Mesenchymal stem cell (in vitro differentiated cells and primary cell): ENCODE results near the gene IFTAP. TPM values are rescaled to one million over a fixed set of nuclear protein-coding genes. Genes with fewer than 3 reads are reported as not detected.
"Not testable (repeated sequence)": the region's sequence is repeated elsewhere in the genome, so short reads cannot be mapped to it uniquely, and the experiment has no call there.

Experiments used
- DNase-seq: peaks from one replicate; pipeline ENCODE4 v3.0.0-alpha.2; 2013
- H2AFZ ChIP-seq: one replicate; pipeline ENCODE4 v1.6.1; 2013; ENCODE audit warnings: low read depth, mild to moderate bottlenecking, control low read depth, inconsistent platforms, low read length, moderate library complexity
- H2AK5ac ChIP-seq: 2 replicates; pipeline ENCODE4 v1.6.1; 2013; ENCODE audit warnings: low read length, moderate library complexity, mild to moderate bottlenecking, inconsistent platforms; ENCODE audit not compliant: severe bottlenecking
- H2BK120ac ChIP-seq: one replicate; pipeline ENCODE4 v1.6.1; 2013; ENCODE audit warnings: low read depth, mild to moderate bottlenecking, inconsistent platforms, low read length, moderate library complexity
- H2BK12ac ChIP-seq, 2 experiments: one replicate each; pipeline ENCODE4 v1.6.1; 2013; ENCODE audit warnings: inconsistent platforms in 2 of 2, low read length in 2 of 2, mild to moderate bottlenecking in 2 of 2, moderate library complexity in 2 of 2, control low read depth in 1 of 2
- H2BK15ac ChIP-seq: one replicate; pipeline ENCODE4 v1.6.1; 2013; ENCODE audit warnings: mild to moderate bottlenecking, low read depth, inconsistent platforms; ENCODE audit not compliant: poor library complexity, severe bottlenecking
- H2BK5ac ChIP-seq: 2 replicates; pipeline ENCODE4 v1.6.1; 2013; ENCODE audit warnings: low read depth, mild to moderate bottlenecking, low read length, control low read depth, inconsistent platforms; ENCODE audit not compliant: poor library complexity, severe bottlenecking
- H3K14ac ChIP-seq, 2 experiments: one replicate each; pipeline ENCODE4 v1.6.1; 2013; ENCODE audit warnings: inconsistent platforms in 2 of 2, low read length in 2 of 2, control low read depth in 1 of 2, mild to moderate bottlenecking in 1 of 2, moderate library complexity in 1 of 2
- H3K18ac ChIP-seq, 2 experiments: one replicate each; pipeline ENCODE4 v1.6.1; 2013; ENCODE audit warnings: inconsistent platforms in 2 of 2, low read length in 2 of 2, control low read depth in 1 of 2, low read depth in 1 of 2, mild to moderate bottlenecking in 1 of 2
- H3K23ac ChIP-seq, 2 experiments: one replicate each; pipeline ENCODE4 v1.6.1; 2013; ENCODE audit warnings: inconsistent platforms in 2 of 2, low read length in 2 of 2, mild to moderate bottlenecking in 2 of 2, moderate library complexity in 2 of 2, control low read depth in 1 of 2
- H3K27ac ChIP-seq: 2 replicates; pipeline ENCODE4 v1.5.1; 2013; ENCODE audit warnings: mild to moderate bottlenecking, moderate library complexity, low read length, control low read depth, inconsistent platforms; ENCODE audit not compliant: poor library complexity, severe bottlenecking
- H3K27me3 ChIP-seq, 2 experiments: 2 replicates each; pipeline versions ENCODE4 v1.6.1 to v1.7.0; 2013; ENCODE audit warnings: low read length in 2 of 2, mild to moderate bottlenecking in 2 of 2, moderate library complexity in 2 of 2, control low read depth in 1 of 2, inconsistent platforms in 1 of 2; ENCODE audit not compliant: control insufficient read depth in 1 of 2, insufficient read depth in 1 of 2
- H3K36me3 ChIP-seq, 2 experiments: 2 replicates each; pipeline versions ENCODE4 v1.6.1 to v1.7.0; 2013; ENCODE audit warnings: low read length in 2 of 2, control low read depth in 1 of 2, inconsistent platforms in 1 of 2, low read depth in 1 of 2, mild to moderate bottlenecking in 1 of 2; ENCODE audit not compliant: insufficient read depth in 2 of 2, control insufficient read depth in 1 of 2
- H3K4ac ChIP-seq, 2 experiments: one replicate each; pipeline ENCODE4 v1.6.1; 2013; ENCODE audit warnings: inconsistent platforms in 2 of 2, low read length in 2 of 2, mild to moderate bottlenecking in 2 of 2, moderate library complexity in 2 of 2, control low read depth in 1 of 2, low read depth in 1 of 2
- H3K4me1 ChIP-seq: 2 replicates; pipeline ENCODE4 v1.6.1; 2013; ENCODE audit warnings: low read depth, low read length, control low read depth; ENCODE audit not compliant: control insufficient read depth, insufficient read depth
- H3K4me2 ChIP-seq: 2 replicates; pipeline ENCODE4 v1.6.1; 2013; ENCODE audit warnings: low read length, mild to moderate bottlenecking, inconsistent platforms; ENCODE audit not compliant: poor library complexity, severe bottlenecking
- H3K4me3 ChIP-seq, 2 experiments: 2 replicates each; pipeline versions ENCODE4 v1.5.1 to v1.7.0; 2013; ENCODE audit warnings: low read length in 2 of 2, mild to moderate bottlenecking in 2 of 2, control low read depth in 1 of 2, low read depth in 1 of 2; ENCODE audit not compliant: insufficient read depth in 1 of 2
- H3K79me1 ChIP-seq: replicated peaks from 2 replicates; pipeline ENCODE4 v1.6.1; 2013; ENCODE audit warnings: mild to moderate bottlenecking, control low read depth, low read length, inconsistent platforms; ENCODE audit not compliant: poor library complexity, severe bottlenecking
- H3K9ac ChIP-seq: 2 replicates; pipeline ENCODE4 v1.7.0; 2013; ENCODE audit warnings: mild to moderate bottlenecking, low read length, moderate library complexity
- H3K9me3 ChIP-seq: 2 replicates; pipeline ENCODE4 v1.7.0; 2013; ENCODE audit warnings: mild to moderate bottlenecking, low read length; ENCODE audit not compliant: control insufficient read depth
- H4K8ac ChIP-seq: one replicate; pipeline ENCODE4 v1.6.1; 2013; ENCODE audit warnings: inconsistent platforms, mild to moderate bottlenecking, low read length, moderate library complexity
- H4K91ac ChIP-seq: one replicate; pipeline ENCODE4 v1.6.1; 2013; ENCODE audit warnings: mild to moderate bottlenecking, low read length, inconsistent platforms
- WGBS: methylation state at CpG from one replicate; pipeline ENCODE4 v1.1.7; 2013; ENCODE audit warnings: mixed read lengths; 5-methylcytosine and 5-hydroxymethylcytosine counted together
- polyA plus RNA-seq, 2 experiments: library from polyadenylated mRNA; stranded (reverse); fragments of 200-250 nt; gene quantifications; one replicate each; pipeline ENCODE4 v1.2.3, GENCODE V29; 2013

IFTAP gene
- 28.7 TPM for polyA plus RNA-seq (2013, experiment 1 of 2)
- 30.3 TPM for polyA plus RNA-seq (2013, experiment 2 of 2)

- H2AFZ ChIP-seq = peak within 1 kb of the TSS; percentile 83
- no peak within 1 kb of the TSS for H2BK5ac ChIP-seq
- under 1% methylated on average over 25 of the region's 29 CpGs for WGBS
- no peaks in the 10 kb centered on the region for H3K4me1 ChIP-seq
- no peak within 1 kb of the TSS for H3K23ac ChIP-seq
- peak within 1 kb of the TSS; percentile 83 for H4K91ac ChIP-seq
- peak within 1 kb of the TSS; percentile 58 to 86 for H3K18ac ChIP-seq
- no peak within 1 kb of the TSS for H3K14ac ChIP-seq
- peak within 1 kb of the TSS; percentile 3 for H3K27ac ChIP-seq
- DNase-seq = peak; percentile 91
- peaks cover 0 to 12% of the 10 kb centered on the region in 2 experiments for H3K27me3 ChIP-seq
- peak within 1 kb of the TSS; percentile 85 for H3K9ac ChIP-seq
- peak within 1 kb of the TSS; percentile 99 for H4K8ac ChIP-seq
- H3K9me3 ChIP-seq = no peaks in the 10 kb centered on the region
- H2AK5ac ChIP-seq = no peak within 1 kb of the TSS
- peak within 1 kb of the TSS; percentile 73 to 96 for H3K4me3 ChIP-seq
- peak within 1 kb of the TSS; percentile 79 for H3K4me2 ChIP-seq
- H2BK12ac ChIP-seq = no peak within 1 kb of the TSS
- peak within 1 kb of the TSS in 1 of 2 experiments; percentile 81 for H3K4ac ChIP-seq
- H3K36me3 ChIP-seq = no peaks in the 10 kb centered on the region
- no peak within 1 kb of the TSS for H2BK15ac ChIP-seq
- peaks cover 6% of the 10 kb centered on the region for H3K79me1 ChIP-seq
- peak within 1 kb of the TSS; percentile 49 for H2BK120ac ChIP-seq
Observed at GRCh38 chr11:36594316-36594989, at the start of gene IFTAP. TSS of gene IFTAP (plus strand) at chr11:36594502. CDS start at chr11:36610104, 15,602 bp downstream.

GRCh38 chr11:36550385-36551115 is 43.8 kb upstream of the IFTAP start:
- Histone ChIP-seq H3K14ac (no peak overlapping the region), H3K4me3 (no peak overlapping the region), H2BK12ac (no peak overlapping the region), H4K8ac (no peak overlapping the region), H2AFZ (no peak overlapping the region), H3K23ac (no peak overlapping the region), H2BK5ac (no peak overlapping the region), H3K79me1 (no peaks in the 10 kb centered on the region), H4K91ac (no peak overlapping the region), H3K27ac (no peak overlapping the region), H3K27me3 (no peaks in the 10 kb centered on the region), H3K9ac (no peak overlapping the region), H3K9me3 (no peaks in the 10 kb centered on the region), H2BK120ac (no peak overlapping the region), H3K4ac (no peak overlapping the region), H3K4me2 (no peak overlapping the region), H3K36me3 (no peaks in the 10 kb centered on the region), H2BK15ac (no peak overlapping the region), H2AK5ac (no peak overlapping the region), H3K18ac (no peak overlapping the region), H3K4me1 (no peaks in the 10 kb centered on the region)
- no peak for DNase-seq
- 63% methylated on average over 1 of the region's 1 CpG for WGBS

- H3K4me2 ChIP-seq, H3K36me3 ChIP-seq, H3K23ac ChIP-seq, H3K4me1 ChIP-seq, H2AK5ac ChIP-seq, H3K9ac ChIP-seq, H2BK15ac ChIP-seq, H3K4me3 ChIP-seq, H3K9me3 ChIP-seq, H2BK12ac ChIP-seq, H2BK120ac ChIP-seq, DNase-seq, H4K8ac ChIP-seq, H2AFZ ChIP-seq, H3K27ac ChIP-seq, H3K18ac ChIP-seq, H3K14ac ChIP-seq, H3K79me1 ChIP-seq, H4K91ac ChIP-seq, H3K4ac ChIP-seq, H2BK5ac ChIP-seq: not testable (repeated sequence)
- peaks cover 12 to 17% of the 10 kb centered on the region in 2 experiments for H3K27me3 ChIP-seq
- 100% methylated on average over 8 of the region's 17 CpGs for WGBS
Observed at GRCh38 chr11:36557390-36557789, 36.9 kb upstream of the IFTAP start.

DNA sequence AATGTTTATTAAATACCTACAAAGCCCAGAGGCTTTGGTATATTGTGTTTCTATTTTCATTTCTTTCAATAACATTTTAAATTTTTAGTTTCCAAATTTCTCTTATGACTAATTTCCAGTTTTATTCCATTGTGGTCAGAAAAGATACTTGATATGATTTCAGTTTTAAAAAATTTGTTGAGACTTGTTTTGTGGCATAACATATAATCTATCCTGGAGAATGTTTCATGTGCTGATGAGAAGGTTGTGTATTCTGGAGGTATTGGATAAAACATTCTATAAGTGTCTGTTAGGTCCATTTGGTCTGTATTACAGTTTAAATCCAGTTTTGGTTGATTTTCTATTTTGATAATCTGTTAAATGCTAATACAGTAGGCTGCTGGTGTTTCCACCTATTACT is 36.3 kb upstream of the IFTAP start:
- Histone ChIP-seq H3K9me3 (no peaks in the 10 kb centered on the region), H3K4me1 (no peaks in the 10 kb centered on the region), H2BK120ac (no peak overlapping the region), H3K9ac (no peak overlapping the region), H3K27me3 (peaks cover 12 to 17% of the 10 kb centered on the region in 2 experiments), H3K23ac (no peak overlapping the region), H3K4me3 (no peak overlapping the region), H2AFZ (no peak overlapping the region), H2BK15ac (no peak overlapping the region), H2BK5ac (no peak overlapping the region), H3K36me3 (no peaks in the 10 kb centered on the region), H3K18ac (no peak overlapping the region), H3K27ac (no peak overlapping the region), H3K14ac (no peak overlapping the region), H4K8ac (no peak overlapping the region), H2BK12ac (no peak overlapping the region), H2AK5ac (no peak overlapping the region), H3K4ac (no peak overlapping the region), H4K91ac (no peak overlapping the region), H3K79me1 (no peaks in the 10 kb centered on the region), H3K4me2 (no peak overlapping the region)
- no peak for DNase-seq
